HEK293 (cell line): ENCODE data around the gene UBE2E1.

Experiments
- FEZF1 ChIP-seq: fragments of 450-650 bp; formaldehyde crosslinking; IDR thresholded peaks from 2 replicates; pipeline ENCODE4 v1.5.1; 2016; ENCODE audit warnings: missing biosample characterization, missing genetic modification characterization
- GFI1B ChIP-seq: fragments of 450-650 bp; formaldehyde crosslinking; IDR thresholded peaks from 2 replicates; pipeline ENCODE4 v1.5.1; 2016; ENCODE audit warnings: missing biosample characterization, missing genetic modification characterization
- MYNN ChIP-seq: fragments of 450-650 bp; formaldehyde crosslinking; IDR thresholded peaks from 2 replicates; pipeline ENCODE4 v1.5.1; 2016; ENCODE audit warnings: missing biosample characterization, missing genetic modification characterization, borderline replicate concordance
- OSR2 ChIP-seq: fragments of 450-650 bp; formaldehyde crosslinking; IDR thresholded peaks from 2 replicates; pipeline ENCODE4 v1.5.1; 2016; ENCODE audit warnings: missing biosample characterization, missing genetic modification characterization
- PATZ1 ChIP-seq: fragments of 450-650 bp; formaldehyde crosslinking; IDR thresholded peaks from 2 replicates; pipeline ENCODE4 v1.5.1; 2016; ENCODE audit warnings: missing biosample characterization, missing genetic modification characterization
- PRDM1 ChIP-seq: fragments of 450-650 bp; formaldehyde crosslinking; IDR thresholded peaks from 2 replicates; pipeline ENCODE4; 2016; ENCODE audit warnings: missing biosample characterization, missing genetic modification characterization
- PRDM10 ChIP-seq: fragments of 450-650 bp; formaldehyde crosslinking; IDR thresholded peaks from 2 replicates; pipeline ENCODE4 v1.5.1; 2016; ENCODE audit warnings: missing biosample characterization, missing genetic modification characterization
- REST ChIP-seq: fragments of 450-650 bp; formaldehyde crosslinking; IDR thresholded peaks from 2 replicates; pipeline ENCODE4 v1.5.1; 2016; ENCODE audit warnings: missing biosample characterization, missing genetic modification characterization
- YY1 ChIP-seq: fragments of 450-650 bp; formaldehyde crosslinking; IDR thresholded peaks from 2 replicates; pipeline ENCODE4 v1.5.1; 2018; ENCODE audit warnings: missing biosample characterization, missing genetic modification characterization
- ZFP69B ChIP-seq: fragments of 450-650 bp; formaldehyde crosslinking; IDR thresholded peaks from 2 replicates; pipeline ENCODE4 v1.5.1; 2016; ENCODE audit warnings: missing biosample characterization, missing genetic modification characterization
- ZNF10 ChIP-seq: fragments of 450-650 bp; formaldehyde crosslinking; IDR thresholded peaks from 2 replicates; pipeline ENCODE4 v1.5.1; 2017; ENCODE audit warnings: missing biosample characterization, missing genetic modification characterization
- ZNF148 ChIP-seq: fragments of 450-650 bp; formaldehyde crosslinking; IDR thresholded peaks from 2 replicates; pipeline ENCODE4 v1.5.0; 2017; ENCODE audit warnings: missing biosample characterization, missing genetic modification characterization, borderline replicate concordance
- ZNF324 ChIP-seq: fragments of 450-650 bp; formaldehyde crosslinking; IDR thresholded peaks from 2 replicates; pipeline ENCODE4 v1.5.1; 2016; ENCODE audit warnings: missing biosample characterization, missing genetic modification characterization
- ZNF335 ChIP-seq: fragments of 450-650 bp; formaldehyde crosslinking; conservative IDR thresholded peaks from 2 replicates; pipeline ENCODE4 v1.5.1; 2016; ENCODE audit warnings: missing biosample characterization, missing genetic modification characterization
- ZNF391 ChIP-seq: fragments of 450-650 bp; formaldehyde crosslinking; IDR thresholded peaks from 2 replicates; pipeline ENCODE4 v1.5.1; 2016; ENCODE audit warnings: low read depth, missing biosample characterization, missing genetic modification characterization, borderline replicate concordance
- ZNF398 ChIP-seq: fragments of 450-650 bp; formaldehyde crosslinking; IDR thresholded peaks from 2 replicates; pipeline ENCODE4 v1.5.1; 2017; ENCODE audit warnings: missing biosample characterization, missing genetic modification characterization
- ZNF501 ChIP-seq: fragments of 450-650 bp; formaldehyde crosslinking; IDR thresholded peaks from 2 replicates; pipeline ENCODE4 v1.5.1; 2016; ENCODE audit warnings: missing biosample characterization, missing genetic modification characterization
- ZNF600 ChIP-seq: fragments of 450-650 bp; formaldehyde crosslinking; IDR thresholded peaks from 2 replicates; pipeline ENCODE4 v1.5.1; 2016; ENCODE audit warnings: missing biosample characterization, missing genetic modification characterization
- ZNF629 ChIP-seq: fragments of 450-650 bp; formaldehyde crosslinking; IDR thresholded peaks from 2 replicates; pipeline ENCODE4 v1.5.1; 2017; ENCODE audit warnings: missing biosample characterization, missing genetic modification characterization
- ZNF692 ChIP-seq: fragments of 450-650 bp; formaldehyde crosslinking; IDR thresholded peaks from 2 replicates; pipeline ENCODE4 v1.5.1; 2016; ENCODE audit warnings: missing biosample characterization, missing genetic modification characterization
- ZNF76 ChIP-seq: fragments of 450-650 bp; formaldehyde crosslinking; IDR thresholded peaks from 2 replicates; pipeline ENCODE4; 2016; ENCODE audit warnings: low read depth, missing biosample characterization, missing genetic modification characterization, borderline replicate concordance
- ZSCAN4 ChIP-seq: fragments of 450-650 bp; formaldehyde crosslinking; IDR thresholded peaks from 2 replicates; pipeline ENCODE4 v1.5.1; 2017; ENCODE audit warnings: missing biosample characterization, missing genetic modification characterization

The UBE2E1 gene

GRCh38 chr3:23915537-23916108, 109.9 kb downstream of the UBE2E1 start (continued):
- TF ChIP-seq MYNN (tag by site-specific recombination) (no peak), REST (tag by site-specific recombination) (no peak), ZNF398 (tag by site-specific recombination) (peak; percentile 39), ZNF76 (tag by site-specific recombination) (peak; percentile 83; the same call in 1 of the 2 replicates), GFI1B (tag by site-specific recombination) (peak; percentile 3; the same call in 1 of the 2 replicates), OSR2 (0 out of 2 replicates have a peak, but pooled peaks have one; percentile 25), PRDM1 (tag by site-specific recombination) (peak; percentile 98), ZNF629 (peak; percentile 99), ZNF148 (tag by site-specific recombination) (no peak), ZNF335 (tag by site-specific recombination) (peak; percentile 96), PRDM10 (tag by site-specific recombination) (peak; percentile 72), PATZ1 (tag by site-specific recombination) (0 out of 2 replicates have a peak, but pooled peaks have one; percentile 32), ZNF324 (tag by site-specific recombination) (peak; percentile 68; the same call in 1 of the 2 replicates), ZNF391 (peak; percentile 81; the same call in 1 of the 2 replicates), ZNF10 (peak; percentile 72; the same call in 1 of the 2 replicates), ZNF501 (tag by site-specific recombination) (peak; percentile 77; the same call in 1 of the 2 replicates), ZFP69B (tag by site-specific recombination) (peak; percentile 56), YY1 (tag by site-specific recombination) (peak; percentile 50; the same call in 1 of the 2 replicates), ZNF600 (tag by site-specific recombination) (peak; percentile 93), ZNF692 (tag by site-specific recombination) (peak; percentile 54; the same call in 1 of the 2 replicates), FEZF1 (tag by site-specific recombination) (peak; percentile 94), ZSCAN4 (0 out of 2 replicates have a peak, but pooled peaks have one; percentile 18)
